DMS 273 (cell line): ENCODE measurements around the gene PEX14.
A peak's percentile ranks its signal among the peaks of the same experiment; 100 is the strongest.

Experiments used
- DNase-seq: peaks from one replicate; lab custom pipeline; 2025; ENCODE audit not compliant: unreplicated experiment; lab: John Stamatoyannopoulos, UW

The PEX14 gene

DNA sequence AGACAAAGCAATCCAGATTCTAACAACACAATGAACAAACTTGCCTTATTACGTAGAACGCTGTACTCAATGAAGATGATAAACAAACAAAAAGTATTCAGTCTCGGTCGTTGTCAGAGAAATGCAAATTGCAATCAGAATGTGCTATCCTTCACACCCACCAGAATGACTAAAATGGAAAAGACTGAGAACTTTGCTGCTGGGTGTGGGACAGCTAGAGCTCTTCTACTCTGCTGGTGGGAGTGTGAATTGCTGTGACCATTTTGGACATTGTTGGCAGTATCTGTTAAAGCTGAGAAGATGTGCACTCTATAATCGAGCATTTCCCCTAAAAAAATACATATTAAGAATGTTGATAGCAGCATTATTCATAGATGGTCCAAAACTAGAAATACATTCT lies 111.4 kb downstream of the PEX14 start:
- DNase-seq, result no peak

DNA sequence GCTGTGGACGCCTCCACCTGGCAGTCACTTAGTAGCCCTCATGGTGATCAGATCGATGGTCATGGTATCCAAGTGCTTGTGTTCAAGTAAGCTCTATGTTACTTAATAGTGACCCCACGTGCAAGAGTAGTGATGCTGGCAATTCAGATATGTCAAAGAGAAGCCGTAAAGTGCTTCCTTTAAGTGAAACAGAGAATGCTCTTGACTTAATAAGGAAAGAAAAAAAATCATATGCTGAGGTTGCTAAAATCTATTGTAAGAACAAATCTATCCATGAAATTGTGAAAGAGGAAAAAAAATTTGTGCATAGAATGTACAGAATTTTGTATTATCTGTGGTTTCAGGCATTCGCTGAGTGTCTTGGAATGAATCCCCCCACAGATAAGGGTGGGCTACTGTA lies 113.9 kb downstream of the PEX14 start:
- no peak for DNase-seq

DNA sequence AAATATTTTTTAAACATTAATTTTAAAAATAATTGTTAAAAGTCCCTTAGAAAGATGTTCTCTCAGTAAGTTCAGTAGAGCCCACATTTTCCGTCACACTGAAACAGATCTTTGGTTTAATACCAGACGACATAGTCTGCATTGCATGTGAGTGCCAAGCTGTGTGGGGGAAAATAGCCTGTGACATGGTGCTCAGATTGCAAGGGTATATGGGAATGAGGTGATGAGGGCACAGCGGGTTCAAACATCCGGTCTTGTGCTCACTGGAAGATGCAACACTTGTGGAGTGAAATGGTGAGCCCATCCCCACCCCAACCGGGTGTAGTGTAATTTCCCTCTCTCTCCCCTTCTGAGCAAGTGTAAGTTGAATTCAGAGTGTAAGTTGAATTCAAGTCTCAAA lies 114.3 kb downstream of the PEX14 start:
- no peak for DNase-seq

DNA sequence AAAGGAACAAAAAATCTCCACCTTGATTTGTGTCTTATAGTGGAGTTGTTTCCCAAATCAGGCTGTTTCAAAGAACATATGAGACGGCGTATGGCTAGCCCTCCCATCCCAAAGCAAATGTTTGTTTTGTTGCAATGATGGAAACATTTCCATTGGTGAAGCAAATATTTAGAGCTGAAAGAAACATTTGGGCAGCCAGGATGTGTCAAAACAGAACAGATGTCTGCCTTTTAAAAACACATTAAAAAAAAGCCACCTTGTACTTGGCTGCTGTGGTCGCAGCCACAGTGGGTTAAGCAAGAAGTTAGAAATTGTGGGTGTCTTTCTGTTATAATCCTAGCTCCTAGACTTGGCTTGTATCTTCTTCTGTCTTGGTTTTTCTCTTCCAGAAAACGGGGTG lies 116.3 kb downstream of the PEX14 start:
- peak; percentile 40 for DNase-seq

DNA sequence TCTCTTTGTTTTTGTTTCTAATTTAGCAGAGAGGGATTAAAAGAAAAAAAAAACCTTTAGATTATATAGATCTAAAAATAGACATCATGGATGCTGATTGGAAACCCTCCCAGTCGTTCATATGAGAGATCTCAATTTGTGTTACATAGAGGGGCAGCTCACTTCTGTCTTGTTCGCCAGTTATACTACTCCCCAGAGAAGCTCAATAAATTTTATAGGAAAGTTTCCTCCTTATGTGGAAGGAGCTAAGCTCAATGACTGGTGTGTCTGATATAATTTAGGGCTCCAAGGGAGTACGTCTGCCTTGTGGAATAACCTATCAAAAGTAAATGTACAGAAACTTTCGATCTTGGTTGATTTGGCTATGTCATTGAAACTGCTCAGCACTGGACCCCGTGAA lies 117.6 kb downstream of the PEX14 start:
- DNase-seq, result no peak

DNA sequence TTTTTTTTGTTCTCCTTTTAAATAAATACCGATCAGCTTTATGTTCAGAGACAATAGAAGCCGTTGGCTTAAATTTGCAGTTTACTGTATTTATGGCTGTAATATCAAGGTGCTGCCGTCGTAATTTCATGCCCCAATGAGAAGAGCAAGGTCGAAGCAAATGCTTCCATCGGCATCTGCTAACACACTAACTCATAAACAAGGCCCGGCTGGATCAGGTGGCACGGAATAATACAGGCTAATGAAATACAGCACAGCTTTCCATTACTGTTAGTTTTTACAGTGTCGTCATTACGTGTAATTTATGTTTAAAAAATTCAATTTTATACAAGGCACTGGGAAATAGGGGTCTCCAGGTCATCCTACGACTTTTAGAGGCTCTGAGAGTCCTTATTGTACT lies 119.0 kb downstream of the PEX14 start:
- peak; percentile 76 for DNase-seq

DNA sequence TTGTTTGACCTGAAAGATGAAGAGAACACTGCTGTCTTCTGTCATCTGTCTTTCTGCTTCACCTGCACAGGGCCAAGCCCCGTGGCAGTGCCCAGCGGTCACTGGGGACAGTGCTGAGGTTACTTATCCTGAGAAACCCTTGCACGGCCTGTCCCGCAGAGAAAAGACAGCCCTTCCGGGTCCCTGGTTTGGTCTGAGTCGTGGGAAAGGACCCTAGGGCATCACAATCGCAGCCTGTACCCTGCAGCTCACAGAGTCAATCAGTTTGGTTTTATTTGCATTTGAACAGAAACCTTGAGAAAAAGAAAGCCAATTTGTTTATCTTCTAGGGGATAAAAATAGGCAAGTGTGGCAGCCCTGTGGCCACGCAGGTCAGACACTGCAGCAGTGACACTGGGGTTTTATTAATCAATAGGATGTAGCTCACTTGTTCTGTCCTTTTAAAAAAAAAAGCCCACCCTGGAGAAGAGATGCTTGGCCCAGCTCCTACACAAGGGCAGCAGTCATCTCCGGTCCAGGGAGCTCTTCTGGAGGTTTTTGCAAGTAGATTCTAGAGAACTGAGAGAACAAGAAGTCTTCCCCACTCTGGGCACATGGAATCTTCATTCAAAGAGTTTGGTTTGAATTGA lies 120.0 kb downstream of the PEX14 start:
- no peak for DNase-seq

DNA sequence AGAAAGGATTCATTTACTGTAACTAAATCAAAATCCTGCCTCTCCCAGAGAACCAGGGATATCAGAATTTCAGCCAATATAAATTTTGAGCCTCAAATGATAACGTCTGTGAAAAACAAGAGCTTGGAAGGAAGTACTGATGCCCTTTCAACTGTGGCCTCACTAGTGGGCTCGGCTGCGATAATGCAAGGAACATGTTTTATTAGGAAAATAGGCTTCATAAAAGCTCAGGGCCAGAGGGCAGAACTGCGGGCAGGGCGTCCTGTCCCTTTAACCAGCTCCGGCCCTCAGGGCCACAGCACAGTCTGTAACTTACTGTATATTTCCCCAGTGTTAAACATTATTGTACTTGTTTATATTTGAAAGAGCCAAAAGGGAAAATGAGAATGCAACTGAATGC lies 122.0 kb downstream of the PEX14 start:
- DNase-seq, result no peak

DNA sequence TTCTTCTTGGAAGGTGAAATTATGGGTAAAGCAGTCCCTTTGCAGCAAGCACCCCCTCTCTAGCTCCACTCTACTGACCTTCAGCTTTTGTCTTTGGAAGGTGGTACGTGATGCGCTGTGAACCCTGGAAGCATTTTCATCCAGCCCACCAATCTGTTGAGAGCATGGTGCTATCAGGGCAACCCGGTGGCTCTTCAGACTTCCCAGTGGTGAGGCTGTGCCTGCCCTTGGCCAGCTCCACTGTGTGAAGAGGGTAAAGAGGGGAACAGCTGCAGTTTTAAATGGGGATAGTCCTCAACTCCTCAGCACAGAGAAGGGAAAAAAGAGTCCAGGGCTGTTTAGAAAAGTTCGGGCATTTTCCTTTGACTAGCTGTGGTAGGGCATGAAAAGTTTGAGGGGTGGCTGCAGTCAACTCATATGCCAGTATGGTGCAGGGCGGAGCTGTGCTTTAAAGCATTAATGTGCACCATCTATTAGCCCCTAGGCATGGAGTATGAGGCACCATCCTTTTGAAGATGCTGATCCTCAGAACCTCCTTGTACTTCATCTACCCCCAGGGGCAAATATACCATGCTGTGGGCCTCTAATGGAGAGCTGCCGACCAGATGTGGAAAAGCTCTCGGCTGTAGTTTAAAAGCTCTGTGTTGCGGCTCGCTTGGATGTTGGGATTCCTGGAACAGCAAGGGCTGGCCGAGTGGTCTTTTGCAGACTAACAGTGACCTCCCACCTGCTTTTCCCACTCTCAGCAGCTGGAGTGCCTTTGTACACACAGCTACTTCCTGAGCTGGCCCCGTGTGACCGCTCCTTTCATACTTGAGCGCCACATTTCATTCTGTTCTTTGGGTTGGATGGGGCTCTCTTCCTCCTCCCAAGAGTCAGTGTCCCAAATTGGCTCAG lies 123.0 kb downstream of the PEX14 start:
- no peak for DNase-seq

DNA sequence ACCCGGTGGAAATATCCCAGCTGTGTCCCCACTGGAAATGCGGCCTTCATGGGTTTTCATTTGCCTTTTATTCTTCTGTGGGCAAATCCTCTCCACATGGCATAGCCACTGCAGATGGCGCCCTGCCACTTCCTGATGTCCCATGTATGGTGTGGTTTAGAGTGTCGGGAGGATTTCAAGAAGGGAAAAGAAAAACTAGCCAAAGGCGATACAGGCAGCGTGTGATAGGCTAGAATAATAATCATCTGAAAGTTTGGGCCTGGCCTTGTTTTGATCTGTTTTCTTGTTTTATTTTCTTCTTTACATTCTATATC lies 123.6 kb downstream of the PEX14 start:
- peak; percentile 74 for DNase-seq

DNA sequence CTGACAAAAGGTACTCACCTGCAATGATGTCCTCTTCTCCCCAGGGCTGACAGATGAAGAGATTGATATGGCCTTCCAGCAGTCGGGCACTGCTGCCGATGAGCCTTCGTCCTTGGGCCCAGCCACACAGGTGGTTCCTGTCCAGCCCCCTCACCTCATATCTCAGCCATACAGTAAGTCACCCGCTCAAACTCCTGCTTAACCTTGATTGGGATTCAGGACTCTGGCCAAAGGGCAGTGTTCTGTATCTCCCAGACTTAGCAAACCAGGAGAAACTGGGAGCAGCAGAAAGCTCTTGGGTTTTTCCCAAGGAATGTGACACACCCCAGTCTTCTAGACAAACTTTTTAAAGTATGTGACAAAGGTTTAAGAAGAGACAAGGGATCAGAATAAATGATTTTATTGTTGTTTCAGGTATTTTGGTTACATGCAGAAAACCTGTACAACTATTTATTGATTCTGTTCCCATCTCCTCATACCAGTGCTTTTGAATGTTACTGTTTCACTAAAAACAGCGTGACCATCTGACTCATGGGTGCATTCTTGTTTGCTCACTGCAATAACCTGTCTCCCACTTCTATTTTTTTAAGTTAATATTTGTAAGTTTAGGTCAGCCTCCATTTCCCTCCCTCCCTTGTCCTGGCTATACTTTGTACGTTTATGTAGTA lies 124.6 kb downstream of the PEX14 start:
- DNase-seq, result no peak

DNA sequence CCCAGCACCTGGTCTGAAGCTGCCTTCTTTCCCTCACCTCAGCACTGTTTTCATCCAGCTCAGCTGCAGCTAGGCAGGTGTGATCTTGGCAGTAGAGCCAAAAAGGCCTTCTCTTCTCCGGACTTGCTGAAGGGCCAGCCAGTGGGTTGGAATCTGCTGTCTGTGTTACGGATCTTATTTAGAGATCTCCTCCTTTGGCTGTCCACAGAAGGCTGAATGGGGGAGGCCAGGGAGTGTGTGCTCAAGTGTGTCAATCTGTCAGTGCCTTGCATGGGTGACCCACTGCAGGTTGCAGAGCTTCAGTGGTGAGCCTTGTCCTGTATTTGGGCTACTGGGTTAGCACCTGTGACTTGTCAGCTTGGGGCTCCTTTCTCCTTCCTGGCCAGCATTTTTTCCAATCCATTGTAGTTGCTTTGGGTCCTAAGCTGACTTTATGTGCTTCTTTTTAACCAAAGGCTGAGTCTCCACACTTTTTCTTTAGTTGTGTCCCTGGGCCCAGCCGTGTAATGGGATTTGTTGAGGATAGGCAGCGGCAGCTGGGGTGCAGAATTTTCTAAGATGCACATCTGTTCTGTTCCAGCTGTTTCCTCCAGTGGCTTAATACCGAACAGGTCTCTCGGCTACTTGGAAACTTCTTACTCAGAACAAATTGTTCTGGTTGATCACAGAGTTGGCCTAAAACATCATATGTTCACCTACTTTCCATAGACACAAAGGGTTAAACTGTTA lies 126.8 kb downstream of the PEX14 start:
- no peak for DNase-seq

DNA sequence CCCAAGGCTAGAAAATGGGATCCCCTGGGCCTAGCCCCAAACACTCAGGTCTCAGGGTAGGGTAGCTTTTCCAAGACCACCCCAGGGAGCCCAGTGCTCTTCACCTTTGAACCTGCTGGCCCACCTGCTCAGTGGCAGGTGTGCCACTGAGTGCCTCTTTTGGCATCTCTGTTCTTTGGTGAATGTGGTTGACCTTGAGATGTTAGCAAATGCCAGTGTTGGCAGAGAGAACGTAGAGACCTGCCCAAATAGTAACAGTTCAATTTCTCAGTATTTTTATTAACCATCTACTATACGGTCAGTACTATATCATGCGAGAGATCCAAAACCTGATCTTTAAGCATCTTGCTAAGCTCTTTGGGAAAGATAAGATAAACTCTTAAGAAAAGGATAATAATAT lies 128.2 kb downstream of the PEX14 start:
- no peak for DNase-seq

DNA sequence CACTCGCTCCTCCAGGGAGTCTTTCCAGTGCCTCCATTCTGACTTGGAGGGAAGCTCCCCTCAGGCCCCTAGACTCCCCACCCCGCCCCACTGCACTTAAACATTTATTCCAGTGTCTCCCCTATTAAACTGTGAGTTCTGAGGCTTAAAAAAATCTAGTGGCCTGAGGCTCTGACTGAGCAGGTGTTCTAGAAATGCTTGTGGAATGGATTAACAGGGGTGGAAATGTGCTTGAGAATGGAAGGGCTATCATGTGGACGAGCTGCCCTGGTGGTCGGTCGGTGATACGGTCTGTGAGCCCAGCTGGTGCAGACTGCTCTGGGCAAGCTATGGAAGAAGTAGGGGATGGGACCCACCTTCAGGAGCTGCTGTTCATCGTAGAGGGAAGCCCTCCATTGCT lies 130.2 kb downstream of the PEX14 start:
- DNase-seq, result no peak

DNA sequence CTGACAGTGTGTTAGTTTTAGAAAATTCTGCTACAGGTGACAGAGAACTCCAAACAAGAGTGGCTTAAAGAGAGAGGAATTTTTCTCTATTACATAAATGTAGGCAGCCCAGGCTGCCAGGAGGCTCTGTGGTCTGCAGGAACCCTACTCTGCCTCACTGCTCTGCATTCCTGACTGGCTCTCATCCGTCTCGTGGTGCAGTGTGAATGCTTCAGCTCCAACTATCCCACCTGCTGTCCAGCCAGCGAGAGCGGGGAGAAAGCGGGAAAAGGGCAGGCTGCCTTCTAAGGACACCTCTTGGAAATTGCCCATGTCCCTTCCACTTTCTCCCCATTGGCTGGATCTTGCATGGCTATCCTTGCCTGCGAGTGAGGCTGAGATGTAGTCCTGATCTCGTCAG lies 131.3 kb downstream of the PEX14 start:
- no peak for DNase-seq

DNA sequence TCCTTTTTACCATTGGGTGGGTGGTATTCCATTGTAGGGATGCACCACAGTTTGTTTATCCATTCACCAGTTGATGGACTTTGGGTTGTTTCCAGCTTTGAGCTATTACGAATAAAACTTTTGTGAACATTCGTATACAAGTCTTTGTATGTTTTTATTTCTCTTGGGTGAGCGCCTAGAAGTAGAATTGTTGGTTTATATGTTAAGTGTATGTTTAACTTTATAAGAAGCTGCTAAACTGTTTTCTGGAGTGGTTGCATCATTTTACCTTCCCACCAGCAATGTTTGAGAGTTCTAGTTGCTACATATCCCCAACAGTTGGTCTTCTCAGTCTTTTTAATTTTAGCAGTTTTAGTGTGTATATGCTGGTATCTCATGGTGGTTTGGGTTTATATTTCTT lies 132.5 kb downstream of the PEX14 start:
- DNase-seq, result no peak

DNA sequence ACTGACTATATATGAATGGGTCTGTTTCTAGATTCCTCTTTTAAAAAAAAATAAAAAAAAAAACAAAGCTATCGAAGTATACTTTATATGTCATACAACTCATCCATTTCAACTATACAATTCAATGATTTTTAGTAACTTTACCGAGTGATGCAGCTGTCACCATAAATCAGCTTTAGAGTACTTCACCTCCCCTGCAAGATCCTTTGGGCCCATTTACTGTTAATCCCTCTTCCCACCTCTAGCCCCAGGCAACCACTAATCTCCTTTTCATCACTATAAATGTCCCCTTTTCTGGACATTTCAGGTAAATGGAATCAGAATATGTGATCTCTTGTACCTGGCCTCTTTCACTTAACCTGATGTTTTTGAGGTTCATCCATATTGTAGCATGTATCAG lies 133.9 kb downstream of the PEX14 start:
- no peak for DNase-seq

DNA sequence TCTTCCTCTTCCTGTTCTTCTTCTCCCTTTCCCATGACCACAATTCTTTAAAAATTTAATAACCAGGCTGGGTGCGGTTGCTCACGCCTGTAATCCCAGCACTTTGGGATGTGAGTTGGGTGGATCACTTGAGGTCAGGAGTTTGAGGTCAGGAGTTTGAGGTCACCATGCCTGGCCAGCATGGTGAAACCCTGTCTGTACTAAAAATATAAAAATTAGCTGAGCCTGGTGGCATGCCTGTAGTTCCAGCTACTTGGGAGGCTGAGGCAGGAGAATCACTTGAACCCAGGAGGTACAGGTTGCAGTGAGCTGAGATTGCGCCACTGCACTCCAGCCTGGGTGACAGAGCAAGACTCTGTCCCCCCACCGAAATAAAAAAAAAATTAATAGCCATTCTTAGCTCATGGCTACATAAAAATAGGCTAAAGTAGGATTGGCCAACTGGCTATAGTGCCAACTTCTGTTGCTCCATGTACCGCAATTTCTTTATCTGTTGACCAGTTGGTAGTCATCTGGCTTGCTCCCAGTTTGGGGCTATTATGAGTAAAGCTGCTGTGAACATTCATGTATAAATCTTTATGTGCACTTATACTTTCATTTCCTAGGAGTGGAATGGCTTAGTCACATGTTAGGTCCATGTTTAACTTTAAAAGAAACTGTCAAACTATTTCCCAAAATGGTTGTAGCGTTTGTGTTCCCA lies 136.3 kb downstream of the PEX14 start:
- no peak for DNase-seq

DNA sequence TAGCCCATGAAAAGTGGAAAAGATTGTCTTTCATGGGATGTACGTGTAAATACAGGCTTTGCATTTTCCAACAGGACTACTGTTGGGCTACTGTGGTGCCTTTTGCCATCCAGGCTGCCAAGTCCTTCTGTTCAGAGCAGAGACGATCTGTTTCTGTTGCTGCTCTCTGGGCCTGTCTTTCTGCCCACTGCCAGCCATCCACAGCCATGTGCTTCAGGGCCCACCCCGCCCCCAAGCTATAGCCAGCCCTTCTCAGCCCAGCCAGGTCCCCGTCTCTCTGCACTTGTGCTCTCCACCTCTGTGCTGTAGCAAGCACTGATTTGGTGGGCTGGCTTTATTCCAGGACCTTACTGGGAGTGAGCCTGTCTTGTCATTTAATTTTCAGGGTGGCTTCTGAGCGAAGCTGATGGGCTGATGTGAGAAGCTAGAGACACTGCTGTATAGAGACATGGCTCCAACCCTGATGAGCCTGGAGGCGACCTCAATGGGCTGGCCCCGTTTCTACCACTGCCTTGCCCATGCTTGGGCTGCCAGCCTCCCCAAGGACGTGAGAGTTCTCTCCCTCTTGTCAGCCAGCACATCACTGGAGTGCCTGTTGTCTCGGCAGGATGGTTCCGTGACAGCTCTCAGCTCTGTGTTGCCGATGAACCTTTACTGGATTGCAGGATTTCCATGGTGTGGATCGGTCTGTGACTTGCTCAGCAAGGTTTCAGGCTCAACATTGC lies 137.8 kb downstream of the PEX14 start:
- DNase-seq, result no peak

DNA sequence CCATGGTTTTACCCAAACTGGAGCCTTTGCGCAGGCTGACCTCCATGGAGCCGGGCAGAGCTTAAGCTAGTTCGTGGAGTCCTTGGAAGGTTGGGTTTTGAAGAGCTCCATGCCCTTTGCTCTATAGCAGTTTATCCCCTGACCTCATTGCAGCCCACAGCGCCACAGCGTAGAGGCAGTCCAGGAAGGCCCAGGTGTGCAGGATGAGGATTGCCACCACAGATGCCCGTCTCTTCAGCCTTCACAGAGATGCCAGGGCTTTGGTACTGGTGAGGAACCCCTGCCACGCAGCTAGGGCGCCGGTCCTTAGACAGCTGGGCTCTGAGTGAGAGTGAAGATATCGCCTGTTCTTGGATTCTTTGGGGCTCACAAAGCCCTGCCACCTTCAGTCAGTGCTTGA lies 138.6 kb downstream of the PEX14 start:
- DNase-seq, result no peak
